Stimulated activated effector memory CD8-positive, alpha-beta T cell treated with anti-CD3 and anti-CD28 coated beads, Interleukin-12 subunit alpha, Interleukin-12 subunit beta, amount 100 ng/mL, for 72 hours (primary cell): ENCODE data around the gene NSMCE3.
A peak's percentile ranks its signal among the peaks of the same experiment; 100 is the strongest.

Source experiments
- ATAC-seq: fragments of 150-1000 bp; cut with Tn5 transposase; 2 replicates; pipeline ENCODE4 v1.10.0; 2021
- DNase-seq, 2 donors: peaks; one replicate each; pipeline ENCODE4 v3.0.0; 2021 to 2022; ENCODE audit warnings: low spot score in 2 of 2
- H3K27ac Mint-ChIP-seq: one replicate; pipeline ENCODE4 v1.8.0; 2022; ENCODE audit warnings: mild to moderate bottlenecking, mixed read lengths
- H3K36me3 Mint-ChIP-seq: one replicate; pipeline ENCODE4 v1.8.0; 2022; ENCODE audit warnings: mild to moderate bottlenecking, mixed read lengths
- H3K4me1 Mint-ChIP-seq: one replicate; pipeline ENCODE4 v1.8.0; 2022; ENCODE audit warnings: mixed read lengths
- H3K4me3 Mint-ChIP-seq: one replicate; pipeline ENCODE4 v1.8.0; 2022; ENCODE audit warnings: mild to moderate bottlenecking, mixed read lengths
- H3K9me3 Mint-ChIP-seq: one replicate; pipeline ENCODE4 v1.8.0; 2022; ENCODE audit warnings: mixed read lengths

The NSMCE3 gene

DNA sequence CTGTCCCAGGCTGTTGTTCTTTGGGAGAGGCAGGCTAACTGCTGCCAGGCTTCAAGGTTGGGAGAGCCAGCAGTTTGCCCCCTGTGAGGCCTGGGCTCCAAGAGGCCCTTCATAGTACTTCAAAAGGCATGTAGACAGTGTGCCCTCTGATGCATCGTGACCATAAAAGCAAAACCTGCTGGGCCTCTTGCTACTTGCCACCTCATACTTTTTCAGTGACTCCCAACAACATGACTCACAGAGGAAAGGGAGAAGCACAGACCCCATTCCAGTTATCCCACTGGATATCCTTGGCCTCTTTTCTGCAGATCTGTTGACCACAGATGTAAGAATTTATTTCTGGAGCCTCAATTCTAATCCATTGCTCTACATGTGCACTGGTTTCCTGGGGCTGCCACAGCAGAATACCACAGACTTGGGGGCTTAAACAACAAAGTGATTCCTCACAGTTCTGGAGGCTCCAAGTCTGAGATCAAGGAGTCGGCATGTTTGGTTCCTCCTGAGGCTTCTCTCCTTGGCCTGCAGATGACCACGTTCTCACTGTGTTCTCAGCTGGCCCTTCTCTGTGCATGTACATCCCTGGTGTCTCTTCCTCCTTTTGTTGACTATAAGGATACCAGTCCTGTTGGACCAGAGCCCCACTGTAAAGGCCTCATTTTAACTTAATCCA is 8.9 kb upstream of the NSMCE3 start:
- ATAC-seq (no peak), DNase-seq (no peak)
- Mint-ChIP-seq H3K27ac (no peak overlapping the region), H3K9me3 (no peaks in the 10 kb centered on the region), H3K4me1 (no peaks in the 10 kb centered on the region), H3K36me3 (no peaks in the 10 kb centered on the region), H3K4me3 (no peak overlapping the region)

DNA sequence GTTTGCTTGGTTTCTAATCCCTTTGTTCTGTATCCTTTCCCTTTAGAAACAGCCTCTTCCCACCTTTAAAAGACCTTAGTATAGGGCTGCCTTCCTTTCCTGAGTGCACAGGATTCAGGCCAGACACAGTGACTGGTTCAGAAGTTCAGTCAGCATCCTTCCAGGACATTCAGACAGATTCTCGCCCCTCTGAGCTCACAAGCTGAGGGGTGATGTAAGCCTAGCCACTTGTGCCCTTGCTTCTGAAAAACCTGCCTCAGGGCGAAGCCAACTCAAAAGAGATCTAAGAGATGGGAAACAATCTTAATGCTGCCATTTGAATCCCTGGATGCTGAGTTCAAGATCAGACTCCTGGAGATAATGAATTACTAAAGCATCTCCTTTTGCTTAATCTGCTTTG is 6.7 kb upstream of the NSMCE3 start:
- Mint-ChIP-seq H3K9me3 (no peaks in the 10 kb centered on the region), H3K27ac (no peak overlapping the region), H3K36me3 (no peaks in the 10 kb centered on the region), H3K4me3 (no peak overlapping the region), H3K4me1 (no peaks in the 10 kb centered on the region)
- ATAC-seq (no peak), DNase-seq (no peak)

DNA sequence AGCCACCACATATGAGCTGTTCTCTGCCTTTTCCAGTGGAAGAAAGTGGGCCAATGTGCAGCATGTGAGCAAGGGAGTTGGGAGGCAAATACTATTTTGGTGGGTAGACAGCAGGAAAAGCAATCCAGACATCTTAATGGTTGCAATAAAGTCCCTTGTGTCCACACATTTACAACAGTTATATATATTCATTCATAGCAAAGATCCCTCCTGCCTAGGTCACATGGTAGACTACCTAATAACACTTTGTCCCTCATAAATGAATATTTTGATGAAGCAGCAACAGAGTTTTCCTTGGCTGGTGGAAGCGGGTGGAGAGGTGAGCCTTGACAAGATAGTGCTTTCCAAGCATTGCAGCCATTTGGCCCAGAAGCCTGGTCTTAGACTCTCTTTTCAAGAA is 6.2 kb upstream of the NSMCE3 start:
- Mint-ChIP-seq H3K36me3 (no peaks in the 10 kb centered on the region), H3K4me3 (no peak overlapping the region), H3K9me3 (no peaks in the 10 kb centered on the region), H3K27ac (no peak overlapping the region), H3K4me1 (no peaks in the 10 kb centered on the region)
- ATAC-seq (no peak), DNase-seq (no peak)

DNA sequence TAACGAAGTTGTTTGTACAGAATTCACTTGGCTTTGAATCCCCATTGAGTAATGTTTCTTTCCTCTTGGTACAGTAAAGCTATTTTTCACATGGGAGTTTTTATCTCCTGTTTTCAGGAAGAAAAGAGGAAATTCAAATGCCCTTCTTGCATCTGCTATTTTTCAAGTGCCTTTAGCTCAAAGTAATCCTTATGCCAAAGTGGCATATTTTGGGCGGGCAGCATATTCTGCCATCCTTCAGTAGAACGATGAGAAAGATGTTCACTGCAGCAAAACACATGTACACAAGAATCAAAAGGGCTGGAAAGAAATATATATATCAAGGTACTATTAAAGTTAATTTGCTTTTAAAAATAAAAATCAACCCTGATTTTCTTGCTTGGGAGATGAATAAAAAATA is 5.3 kb upstream of the NSMCE3 start:
- Mint-ChIP-seq H3K9me3 (no peaks in the 10 kb centered on the region), H3K36me3 (no peaks in the 10 kb centered on the region), H3K27ac (no peak overlapping the region), H3K4me3 (no peak overlapping the region), H3K4me1 (no peaks in the 10 kb centered on the region)
- DNase-seq, result no peak
- ATAC-seq, result no peak

DNA sequence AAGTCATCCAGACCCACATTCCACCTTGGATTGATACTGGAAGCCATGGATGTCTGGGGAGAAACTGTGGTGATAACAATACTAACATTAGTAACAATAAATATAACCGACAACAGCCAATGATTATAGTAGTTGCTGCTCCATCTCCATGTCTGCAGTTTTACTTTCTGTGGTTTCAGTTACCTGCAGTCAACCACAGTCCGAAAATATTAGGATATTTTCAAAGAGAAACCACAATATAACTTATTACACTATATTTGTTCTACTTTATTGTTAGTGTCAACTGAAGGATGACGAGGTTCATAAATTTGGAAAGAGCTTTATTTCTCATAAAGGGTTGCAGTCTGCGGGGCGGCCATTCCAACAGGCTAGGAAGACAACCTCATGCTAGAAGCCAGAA is 2.6 kb upstream of the NSMCE3 start:
- H3K27ac Mint-ChIP-seq, result no peak overlapping the region

DNA sequence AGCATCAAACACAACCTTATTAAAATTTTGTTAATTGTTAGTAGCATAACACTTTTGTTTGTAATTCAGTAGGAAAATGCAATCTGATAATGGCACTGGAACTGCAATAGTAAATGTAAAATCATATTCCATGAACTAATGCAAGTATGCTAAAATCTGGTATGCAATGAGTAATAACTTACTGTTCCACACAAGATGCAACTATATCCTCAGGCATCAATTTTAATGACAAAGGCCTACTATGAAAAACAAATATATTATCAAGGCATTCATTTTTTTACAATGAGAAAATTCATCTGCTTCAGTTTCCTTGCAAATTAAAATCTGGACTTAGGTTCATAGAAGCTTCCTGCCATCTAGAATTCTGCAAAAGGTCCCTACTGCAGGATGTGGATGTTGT is 1.4 kb upstream of the NSMCE3 start:
- H3K4me3 Mint-ChIP-seq, result peak overlapping the region; percentile 97
- ATAC-seq, result no peak
- H3K27ac Mint-ChIP-seq, result no peak overlapping the region
- H3K36me3 Mint-ChIP-seq, result peaks cover 7% of the 10 kb centered on the region
- H3K9me3 Mint-ChIP-seq, result no peaks in the 10 kb centered on the region
- DNase-seq, result no peak
- H3K4me1 Mint-ChIP-seq, result peaks cover 25% of the 10 kb centered on the region

More for the DNA sequence above, 2.6 kb upstream of the NSMCE3 start:
- Mint-ChIP-seq H3K4me3 (no peak overlapping the region), H3K4me1 (peaks cover 14% of the 10 kb centered on the region), H3K9me3 (no peaks in the 10 kb centered on the region), H3K36me3 (peaks cover 7% of the 10 kb centered on the region)
- ATAC-seq (no peak), DNase-seq (no peak)

DNA sequence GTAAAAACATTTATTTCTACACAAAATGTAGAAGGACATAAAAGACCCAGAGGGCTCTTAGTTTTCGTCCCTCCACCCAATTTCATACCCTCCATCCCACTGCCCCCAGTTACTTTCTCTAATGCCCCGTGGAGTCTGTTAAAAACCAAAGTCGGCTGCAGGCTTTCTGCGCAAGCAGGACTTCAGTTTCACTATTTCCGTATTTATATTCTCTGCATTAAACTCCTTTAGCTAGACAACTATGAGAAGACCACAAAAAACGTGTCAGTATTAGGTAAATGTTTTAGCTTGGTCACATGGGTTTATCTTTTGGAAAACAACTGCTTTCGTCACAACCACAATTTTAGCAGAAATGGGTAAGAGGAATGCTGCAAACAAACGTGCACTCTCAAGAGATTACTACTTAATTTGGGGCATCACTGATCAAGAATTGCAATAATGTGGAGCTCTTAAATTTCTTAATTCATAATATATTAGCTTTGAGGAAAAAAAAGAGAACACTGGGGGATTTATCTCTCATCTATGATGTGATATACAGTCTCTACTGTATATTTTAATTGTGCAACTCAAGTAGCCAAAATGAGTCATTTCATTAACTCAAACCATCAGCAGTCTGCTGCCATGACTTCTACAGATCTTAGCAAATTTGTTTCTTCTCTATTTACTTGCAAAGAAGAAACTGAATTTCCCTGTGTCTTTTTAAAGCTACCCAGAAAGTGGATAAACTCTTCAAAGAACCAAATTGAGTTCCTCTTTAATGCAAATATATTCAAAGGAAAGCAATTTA is 740 bp upstream of the NSMCE3 start:
- DNase-seq (peak in 1 of 2 donors; percentile 62), ATAC-seq (peak; percentile 6)
- Mint-ChIP-seq H3K36me3 (peaks cover 7% of the 10 kb centered on the region), H3K27ac (peak overlapping the region; percentile 96), H3K4me1 (peaks cover 29% of the 10 kb centered on the region), H3K4me3 (peak overlapping the region; percentile 97), H3K9me3 (no peaks in the 10 kb centered on the region)

DNA sequence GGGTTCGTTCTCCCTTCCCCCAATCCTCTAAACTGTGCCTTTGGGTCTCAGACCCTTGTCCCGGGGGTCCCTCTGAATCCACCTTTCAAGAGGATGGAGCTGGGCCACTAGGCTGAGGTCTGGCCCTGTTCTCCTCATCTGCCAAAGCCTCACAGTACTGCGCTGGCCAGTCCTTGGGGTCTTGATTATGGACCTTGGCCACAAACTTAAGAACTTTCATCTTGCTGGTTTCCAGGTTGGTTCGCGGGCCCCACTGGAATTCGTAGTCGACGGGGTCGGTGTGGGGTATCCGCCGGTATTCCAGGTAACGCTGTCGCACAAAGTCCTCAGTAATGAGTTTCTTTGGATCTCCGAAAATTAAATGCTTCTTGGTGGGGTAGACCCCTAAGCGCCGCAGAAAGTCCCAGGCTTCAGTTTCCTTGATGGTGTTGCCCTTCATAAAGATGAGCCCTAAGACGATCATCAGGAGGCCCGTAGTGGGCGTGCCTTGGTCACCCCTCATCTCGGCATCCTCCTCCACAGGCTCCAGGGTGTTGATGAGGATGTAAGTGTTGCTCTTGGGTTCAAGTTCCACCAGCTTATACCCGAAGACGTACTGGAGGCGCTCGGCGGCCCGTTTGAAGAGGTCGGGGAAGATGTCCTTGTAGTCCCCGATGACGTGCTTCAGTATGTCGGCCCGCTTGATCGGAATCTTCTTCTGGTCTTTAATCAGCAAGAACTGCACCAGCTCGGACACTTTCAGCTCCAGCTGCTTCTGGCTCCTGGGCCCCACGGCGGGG is 727 bp downstream of the NSMCE3 start:
- peak overlapping the region; percentile 97 for H3K4me3 Mint-ChIP-seq
- no peak for DNase-seq
- H3K27ac Mint-ChIP-seq, result peak overlapping the region; percentile 96
- no peaks in the 10 kb centered on the region for H3K9me3 Mint-ChIP-seq
- H3K36me3 Mint-ChIP-seq, result peaks cover 7% of the 10 kb centered on the region
- ATAC-seq, result peak; percentile 59
- peaks cover 29% of the 10 kb centered on the region for H3K4me1 Mint-ChIP-seq

DNA sequence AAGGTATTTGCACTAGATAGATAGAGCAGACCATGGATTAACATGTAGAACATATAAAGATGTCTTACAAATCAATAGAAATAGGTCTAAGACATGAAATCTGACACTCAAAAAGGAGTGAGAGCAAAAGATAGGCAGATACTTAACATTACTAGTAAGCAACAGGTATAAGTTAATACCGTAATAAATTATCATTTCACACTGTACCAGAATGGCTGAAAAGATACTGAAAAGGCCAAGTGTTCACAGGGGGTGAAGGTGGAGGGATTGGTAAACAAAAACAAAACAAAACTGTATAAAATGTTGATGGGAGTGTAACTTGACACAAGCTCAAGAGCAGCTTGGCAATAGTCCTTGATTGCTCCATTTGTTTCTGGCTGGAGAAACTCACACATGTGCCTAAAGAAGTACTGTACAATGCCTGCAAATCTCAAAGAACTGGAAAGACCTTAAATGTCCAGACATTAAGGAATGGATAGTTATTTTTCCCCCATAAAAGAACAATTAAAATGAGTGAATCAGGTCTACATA is 3.5 kb downstream of the NSMCE3 start:
- no peak for DNase-seq
- Mint-ChIP-seq H3K4me3 (no peak overlapping the region), H3K9me3 (no peaks in the 10 kb centered on the region), H3K36me3 (peaks cover 7% of the 10 kb centered on the region), H3K4me1 (peaks cover 29% of the 10 kb centered on the region), H3K27ac (no peak overlapping the region)
- no peak for ATAC-seq

DNA sequence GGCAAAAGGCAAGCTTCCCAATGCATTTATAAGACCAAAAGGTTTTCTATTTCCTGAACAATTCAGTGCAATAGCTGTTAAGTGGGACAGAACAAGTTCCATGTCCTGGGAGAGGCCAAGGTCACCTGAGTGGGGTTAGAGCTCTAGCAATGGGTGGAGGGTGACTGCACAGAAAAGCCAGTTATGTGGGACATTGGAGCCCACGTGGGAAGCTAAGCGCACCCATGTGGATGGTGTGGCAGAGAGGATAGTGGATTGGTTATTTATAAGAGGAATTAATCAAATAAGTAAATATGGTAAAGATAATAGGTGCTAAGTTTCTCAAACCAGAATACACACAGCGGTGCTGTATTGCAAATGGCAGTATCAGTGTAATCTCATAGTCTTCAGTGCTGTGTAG is 6.3 kb downstream of the NSMCE3 start:
- ATAC-seq, result no peak
- DNase-seq, result no peak
- peak overlapping the region; percentile 29 for H3K27ac Mint-ChIP-seq
- peaks cover 21% of the 10 kb centered on the region for H3K4me1 Mint-ChIP-seq
- H3K36me3 Mint-ChIP-seq, result no peaks in the 10 kb centered on the region
- H3K4me3 Mint-ChIP-seq, result no peak overlapping the region
- no peaks in the 10 kb centered on the region for H3K9me3 Mint-ChIP-seq

DNA sequence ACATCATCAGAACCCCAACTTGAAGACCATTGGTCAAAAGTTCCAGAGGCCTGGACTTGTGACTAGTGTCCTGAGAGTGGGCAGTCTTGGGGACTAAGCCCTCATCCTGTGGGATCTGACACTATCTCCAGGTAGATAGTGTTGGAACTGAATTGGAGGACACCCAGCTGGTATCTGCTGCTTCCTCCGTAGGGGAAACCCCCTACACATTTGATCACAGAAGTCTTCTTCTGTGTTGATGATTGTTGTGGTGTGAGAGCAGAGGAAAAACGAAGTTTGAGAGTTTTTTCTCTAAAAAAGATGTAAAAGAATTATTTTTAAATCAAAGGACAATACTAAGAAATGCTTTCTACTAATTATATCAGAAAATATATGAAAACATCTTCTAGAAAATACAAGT is 6.9 kb downstream of the NSMCE3 start:
- H3K27ac Mint-ChIP-seq, result no peak overlapping the region
- no peak overlapping the region for H3K4me3 Mint-ChIP-seq
- DNase-seq, result no peak
- H3K36me3 Mint-ChIP-seq, result no peaks in the 10 kb centered on the region
- ATAC-seq, result no peak
- peaks cover 21% of the 10 kb centered on the region for H3K4me1 Mint-ChIP-seq
- no peaks in the 10 kb centered on the region for H3K9me3 Mint-ChIP-seq

DNA sequence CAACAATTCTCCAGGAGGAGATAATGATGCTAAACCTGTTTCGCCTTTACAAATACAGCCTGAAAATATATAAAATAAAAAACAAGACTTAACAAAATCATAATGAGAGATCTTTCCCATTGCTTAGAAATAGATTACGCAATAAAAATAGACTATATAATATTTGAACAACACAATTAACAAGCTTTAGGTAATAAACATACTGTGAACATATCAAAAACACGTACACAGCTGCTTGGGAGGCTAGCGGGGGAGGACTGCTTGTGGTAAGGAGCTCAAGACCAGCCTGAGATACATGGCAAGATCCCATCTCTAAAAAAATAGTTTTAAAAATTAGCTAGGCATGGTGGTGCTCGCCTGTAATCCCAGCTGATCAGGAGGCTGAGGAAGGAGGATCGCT is 8.7 kb downstream of the NSMCE3 start:
- Mint-ChIP-seq H3K4me3 (no peak overlapping the region), H3K27ac (no peak overlapping the region), H3K9me3 (no peaks in the 10 kb centered on the region), H3K36me3 (no peaks in the 10 kb centered on the region), H3K4me1 (peaks cover 4% of the 10 kb centered on the region)
- ATAC-seq (no peak), DNase-seq (no peak)

DNA sequence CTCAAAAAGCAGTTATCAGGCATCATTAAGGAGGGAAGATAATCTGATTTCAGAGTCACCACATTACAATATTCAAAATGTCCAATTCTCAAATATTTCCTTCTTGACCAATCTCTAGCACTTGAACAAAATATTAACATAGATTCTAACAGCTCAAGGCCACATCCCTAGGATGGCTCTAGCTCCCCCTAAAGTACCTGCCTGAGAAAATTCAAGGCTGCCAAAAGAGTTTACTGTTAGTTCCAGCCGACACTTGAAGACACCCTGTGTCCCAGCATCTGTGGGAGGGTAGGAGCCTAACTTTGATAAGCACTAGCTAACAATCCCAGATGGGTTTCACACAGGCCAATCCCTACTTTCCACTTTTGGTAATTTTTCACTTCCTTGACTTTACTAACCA is 10.4 kb downstream of the NSMCE3 start:
- no peaks in the 10 kb centered on the region for H3K4me1 Mint-ChIP-seq
- no peak overlapping the region for H3K4me3 Mint-ChIP-seq
- ATAC-seq (no peak), DNase-seq (no peak)
- H3K27ac Mint-ChIP-seq, result no peak overlapping the region
- no peaks in the 10 kb centered on the region for H3K9me3 Mint-ChIP-seq
- H3K36me3 Mint-ChIP-seq, result no peaks in the 10 kb centered on the region

DNA sequence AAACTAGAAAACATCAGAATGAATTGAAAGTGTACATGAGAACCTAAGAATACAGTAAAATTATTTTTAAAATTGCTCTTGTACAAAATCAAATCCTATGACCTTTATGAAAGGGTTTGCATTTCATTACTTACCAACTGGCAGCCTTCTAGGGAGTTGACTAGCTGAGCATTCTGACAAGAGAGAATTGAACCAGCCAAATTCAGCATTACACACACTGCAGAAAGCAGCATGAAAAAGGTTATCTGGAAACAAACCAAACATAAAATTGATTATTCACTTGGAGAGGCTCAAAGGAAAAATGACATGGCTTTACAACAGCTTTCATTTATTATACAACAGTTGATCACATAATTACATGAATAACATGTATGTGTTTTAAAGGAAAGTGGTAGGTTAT is 17.4 kb downstream of the NSMCE3 start:
- H3K36me3 Mint-ChIP-seq, result no peaks in the 10 kb centered on the region
- no peaks in the 10 kb centered on the region for H3K4me1 Mint-ChIP-seq
- no peak for ATAC-seq

DNA sequence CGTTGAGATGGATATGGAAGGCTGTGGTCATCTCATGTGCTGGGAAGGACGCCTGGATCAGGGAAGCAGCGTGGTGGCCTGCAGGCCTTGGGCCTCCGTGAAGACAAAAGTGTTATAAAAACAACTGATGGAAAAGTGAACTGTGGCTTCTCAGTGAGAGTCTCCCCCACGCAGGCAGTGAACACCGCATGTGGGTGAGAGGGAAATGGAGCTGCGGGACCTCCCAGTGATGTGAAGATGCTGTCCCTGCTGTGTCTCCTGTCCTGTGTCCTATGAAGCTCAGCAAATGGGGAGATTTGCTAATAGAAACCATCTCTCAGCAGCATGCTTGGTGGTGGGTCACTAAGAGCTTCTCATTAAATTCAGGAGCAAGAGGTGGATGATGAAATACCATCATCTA is 25.1 kb downstream of the NSMCE3 start:
- Mint-ChIP-seq H3K36me3 (no peaks in the 10 kb centered on the region), H3K27ac (no peak overlapping the region), H3K4me3 (no peak overlapping the region), H3K4me1 (no peaks in the 10 kb centered on the region), H3K9me3 (peaks cover under 1% of the 10 kb centered on the region)
- DNase-seq (no peak), ATAC-seq (no peak)

More for the DNA sequence above, 17.4 kb downstream of the NSMCE3 start:
- no peak overlapping the region for H3K27ac Mint-ChIP-seq
- no peak for DNase-seq
- H3K4me3 Mint-ChIP-seq, result no peak overlapping the region
- peaks cover 3% of the 10 kb centered on the region for H3K9me3 Mint-ChIP-seq
